NCI-H524 treated with DMSO at 0.1 percent for 48 hours (cell line): ENCODE results near the gene ASB10.

Experiments used
- DNase-seq: peaks from one replicate; lab custom pipeline; 2025; lab: John Stamatoyannopoulos, UW

The ASB10 gene

GRCh38 chr7:151135866-151136843 is 50.9 kb downstream of the ASB10 start:
- no peak for DNase-seq

- DNase-seq = no peak
These were observed 51.6 kb downstream of the ASB10 start for GRCh38 chr7:151135525-151135845.

- DNase-seq = no peak
These were observed 52.1 kb downstream of the ASB10 start for GRCh38 chr7:151134743-151135524.

- DNase-seq = no peak
These were observed 52.9 kb downstream of the ASB10 start for GRCh38 chr7:151133986-151134742.

- DNase-seq = no peak
These were observed 53.6 kb downstream of the ASB10 start for GRCh38 chr7:151133266-151133985.

- no peak for DNase-seq
These were observed 54.4 kb downstream of the ASB10 start for GRCh38 chr7:151132461-151133205.

- no peak for DNase-seq
These were observed 55.3 kb downstream of the ASB10 start for GRCh38 chr7:151131592-151132293.

GRCh38 chr7:151131224-151131591 is 55.8 kb downstream of the ASB10 start:
- no peak for DNase-seq

GRCh38 chr7:151130741-151131157 is 56.3 kb downstream of the ASB10 start:
- no peak for DNase-seq

- DNase-seq = no peak
These were observed 57.0 kb downstream of the ASB10 start for GRCh38 chr7:151129960-151130591.

- no peak for DNase-seq
These were observed 57.7 kb downstream of the ASB10 start for GRCh38 chr7:151129117-151129959.

GRCh38 chr7:151128716-151129115 is 58.3 kb downstream of the ASB10 start:
- DNase-seq = no peak

- no peak for DNase-seq
These were observed 58.9 kb downstream of the ASB10 start for GRCh38 chr7:151128144-151128543.

- DNase-seq = no peak
These were observed 60.4 kb downstream of the ASB10 start for GRCh38 chr7:151126491-151127137.

- DNase-seq = no peak
These were observed 61.1 kb downstream of the ASB10 start for GRCh38 chr7:151125846-151126481.
